ENCODE results near the gene DSG2.

Gene DSG2

DNA sequence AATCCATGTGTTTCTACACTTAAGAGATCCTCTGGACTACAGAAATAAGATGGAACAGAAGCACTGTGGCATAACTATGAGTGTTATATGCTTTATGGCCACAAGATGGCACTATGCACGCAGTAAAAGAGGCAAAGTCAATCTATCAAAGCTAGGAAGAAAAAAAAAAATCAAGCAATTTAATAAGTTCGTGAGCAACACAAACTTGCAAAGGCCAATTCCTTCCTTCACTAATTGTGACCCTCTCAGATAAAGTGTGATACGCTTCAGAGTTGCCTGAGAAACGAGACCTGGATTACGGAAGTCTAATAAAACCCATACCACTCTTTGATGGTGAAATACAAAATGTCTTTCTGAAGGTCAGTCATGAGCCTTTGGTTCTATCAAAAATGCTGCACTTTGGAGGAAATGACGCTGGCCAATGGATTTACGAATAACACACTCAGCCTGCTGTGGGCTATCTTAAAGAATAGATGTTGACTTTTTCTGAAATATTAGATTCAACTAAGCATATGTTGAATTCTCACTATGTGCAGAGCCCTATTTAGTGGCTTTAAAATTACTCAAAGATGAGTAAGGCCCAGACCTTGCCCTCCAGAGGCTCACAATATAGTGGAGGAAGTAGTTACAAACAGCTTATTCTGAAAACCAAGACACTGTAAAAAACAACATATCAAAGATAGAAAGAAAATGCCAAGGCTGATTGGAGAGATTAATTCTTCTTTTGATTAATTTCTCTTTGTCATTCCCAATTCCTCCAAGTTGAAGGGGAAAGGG is 58.2 kb downstream of the DSG2 start:
- peak; percentile 54 for DNase-seq (ENCODE audit: low spot score)

- no peak for DNase-seq (ENCODE audit: low spot score)
Observed at GRCh38 chr18:31557446-31557845, 59.5 kb downstream of the DSG2 start.

DNA sequence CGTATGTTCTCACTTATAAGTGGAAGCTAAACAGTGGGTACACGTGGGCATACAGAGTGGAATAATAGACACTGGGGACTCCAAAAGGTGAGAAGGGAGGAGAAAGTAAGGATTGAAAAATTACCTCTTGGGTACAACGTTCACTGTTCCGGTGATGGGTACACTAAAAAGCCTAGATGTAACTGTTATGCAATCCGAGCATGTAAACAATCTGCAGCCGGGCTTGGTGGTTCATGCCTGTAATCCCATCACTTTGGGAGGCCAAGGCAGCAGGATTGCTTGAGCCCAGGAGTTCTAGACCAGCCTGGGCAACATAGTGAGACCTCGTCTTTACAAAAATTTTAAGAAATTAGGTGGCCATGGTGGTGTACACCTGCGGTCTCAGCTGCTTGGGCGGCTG is 60.6 kb downstream of the DSG2 start:
- DNase-seq (ENCODE audit: low spot score): no peak

DNA sequence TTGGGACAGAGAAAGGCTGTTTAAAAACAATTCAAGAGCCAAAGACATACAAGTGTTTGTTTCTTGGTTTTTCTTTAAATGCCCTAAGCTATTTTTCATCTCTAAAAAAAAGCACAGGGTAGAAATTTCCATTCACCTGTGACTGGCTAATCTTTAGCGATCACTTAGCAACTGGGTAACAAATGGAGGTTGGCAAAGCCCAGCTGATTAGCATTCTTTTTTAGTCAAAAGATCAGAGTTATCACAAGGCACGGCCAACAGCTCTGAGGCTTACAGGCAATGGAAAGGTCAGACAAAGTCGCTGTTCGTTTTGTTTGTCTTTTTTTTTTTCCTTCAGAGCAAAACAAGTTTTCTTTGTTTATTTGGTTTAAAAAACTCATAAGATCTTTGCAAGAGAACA is 64.7 kb downstream of the DSG2 start:
- no peak for DNase-seq (ENCODE audit: low spot score)

DNA sequence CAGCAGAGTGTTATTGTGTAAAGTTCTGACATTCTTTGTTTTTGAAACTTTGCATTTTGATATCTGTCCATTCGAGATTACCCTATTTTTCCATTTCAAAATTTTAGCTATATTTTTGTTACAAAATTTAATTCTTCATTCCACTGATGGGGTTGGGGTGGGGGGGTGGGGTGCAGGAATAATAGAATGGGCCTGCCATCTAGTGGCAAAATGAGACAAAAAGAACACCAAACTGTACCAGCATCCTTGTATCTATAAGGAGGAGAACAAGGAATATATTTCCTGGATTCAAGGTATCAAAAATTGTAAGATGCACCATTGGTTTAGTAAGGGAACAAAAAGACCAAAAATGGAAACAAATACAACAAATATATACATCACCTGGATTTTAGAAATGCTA is 65.8 kb downstream of the DSG2 start:
- DNase-seq (ENCODE audit: low spot score): no peak

DNA sequence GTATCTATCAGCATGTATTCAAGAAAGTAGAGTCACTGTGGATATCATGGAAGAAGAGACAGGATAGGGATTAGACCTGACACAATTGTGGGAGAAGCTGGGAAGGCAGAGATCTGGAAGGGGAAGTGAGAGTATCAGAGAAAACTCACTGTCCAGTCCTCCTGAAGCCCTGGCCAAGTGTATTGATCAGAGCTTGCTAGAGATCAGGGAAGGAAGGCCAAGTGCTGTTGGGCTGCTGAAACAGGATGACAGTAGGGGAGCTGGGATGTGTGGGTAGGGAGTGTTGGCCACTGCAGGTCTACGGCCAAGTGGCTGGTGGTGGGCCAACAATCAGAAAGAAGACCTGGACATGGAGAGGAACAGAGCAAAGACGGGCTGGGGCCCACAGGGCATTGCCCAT is 67.4 kb downstream of the DSG2 start:
- no peak for DNase-seq (ENCODE audit: low spot score)

GRCh38 chr18:31565782-31566512 is 68.0 kb downstream of the DSG2 start:
- DNase-seq (ENCODE audit: low spot score): no peak

- no peak for DNase-seq (ENCODE audit: low spot score)
Observed at GRCh38 chr18:31566576-31567306, 68.8 kb downstream of the DSG2 start.

DNA sequence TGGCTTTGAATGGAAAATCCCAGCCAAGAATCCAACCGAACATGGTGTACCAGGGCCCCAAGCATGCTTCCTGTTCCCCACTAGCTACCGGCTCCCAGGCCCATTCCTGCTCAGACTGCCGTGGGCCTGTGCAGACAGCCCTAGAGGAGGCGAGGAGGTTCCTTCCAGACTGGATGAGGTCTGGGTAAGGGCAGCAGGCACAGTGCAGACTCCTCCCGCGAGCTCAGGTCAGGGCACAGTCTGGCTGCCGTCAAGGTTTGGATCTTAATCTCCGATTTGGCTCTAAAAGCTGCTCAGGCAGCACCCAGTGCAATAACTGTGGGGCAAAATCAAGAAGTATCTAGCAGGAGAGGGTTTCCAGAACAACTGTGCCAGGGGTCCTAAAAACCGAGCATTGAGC is 74.4 kb downstream of the DSG2 start:
- DNase-seq (ENCODE audit: low spot score): no peak

- no peak for DNase-seq (ENCODE audit: low spot score)
Observed at GRCh38 chr18:31573051-31573450, 75.1 kb downstream of the DSG2 start.

DNA sequence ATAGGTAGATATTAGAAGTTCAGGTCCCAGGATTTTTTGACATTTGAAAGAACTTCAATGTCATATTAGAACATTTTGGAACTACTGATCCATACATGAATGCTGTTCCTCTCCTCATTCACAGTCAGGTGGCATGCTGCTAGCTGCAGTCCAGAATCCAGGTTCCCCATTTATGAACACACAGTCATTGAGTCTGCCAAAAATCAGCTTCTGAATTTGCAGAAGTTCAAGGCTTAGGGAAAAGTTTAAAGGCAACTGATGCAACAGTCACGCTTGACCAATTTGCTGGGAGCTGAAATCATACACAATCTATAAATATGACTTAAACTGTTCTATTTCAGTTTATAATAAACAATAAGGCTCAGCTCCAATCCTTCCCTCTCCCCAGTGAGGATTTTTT is 76.4 kb downstream of the DSG2 start:
- DNase-seq (ENCODE audit: low spot score): no peak

DNA sequence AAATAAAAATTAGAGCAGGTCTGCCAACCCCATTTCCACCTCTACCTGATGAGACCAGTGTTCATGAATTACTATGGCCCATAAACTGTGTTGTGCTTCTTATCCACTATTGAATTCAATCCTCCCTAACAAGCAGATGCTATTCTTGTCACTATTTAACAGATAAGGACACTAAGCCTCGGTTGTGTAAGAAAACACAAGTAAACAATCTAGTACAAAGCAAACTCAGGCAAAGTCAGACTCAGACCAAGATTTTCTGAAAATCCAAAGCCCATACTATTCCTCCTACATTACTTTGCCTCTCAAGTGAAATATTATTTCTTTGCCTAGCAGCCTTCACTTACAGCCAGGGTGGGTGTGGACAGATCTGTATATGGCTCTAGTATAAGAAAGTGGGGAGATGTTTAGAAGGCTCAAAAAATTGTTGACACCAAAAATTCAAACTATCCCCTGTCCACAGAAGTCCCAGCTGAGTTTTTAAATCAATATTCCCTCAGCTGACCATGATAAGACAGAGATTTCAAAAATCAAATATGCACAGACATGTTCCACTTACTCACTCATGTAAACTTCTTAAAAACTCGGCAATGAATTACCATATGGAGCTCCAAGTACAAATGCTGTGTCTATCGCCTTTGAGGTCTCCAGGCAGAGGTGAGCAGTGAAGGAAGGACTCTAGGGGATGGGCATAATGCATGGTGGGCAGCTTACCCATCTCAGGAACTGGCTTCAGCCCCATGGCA is 77.7 kb downstream of the DSG2 start:
- no peak for DNase-seq (ENCODE audit: low spot score)

GRCh38 chr18:31576670-31577069 is 78.7 kb downstream of the DSG2 start:
- no peak for DNase-seq (ENCODE audit: low spot score)

GRCh38 chr18:31577195-31577594 is 79.2 kb downstream of the DSG2 start:
- DNase-seq (ENCODE audit: low spot score): no peak

DNA sequence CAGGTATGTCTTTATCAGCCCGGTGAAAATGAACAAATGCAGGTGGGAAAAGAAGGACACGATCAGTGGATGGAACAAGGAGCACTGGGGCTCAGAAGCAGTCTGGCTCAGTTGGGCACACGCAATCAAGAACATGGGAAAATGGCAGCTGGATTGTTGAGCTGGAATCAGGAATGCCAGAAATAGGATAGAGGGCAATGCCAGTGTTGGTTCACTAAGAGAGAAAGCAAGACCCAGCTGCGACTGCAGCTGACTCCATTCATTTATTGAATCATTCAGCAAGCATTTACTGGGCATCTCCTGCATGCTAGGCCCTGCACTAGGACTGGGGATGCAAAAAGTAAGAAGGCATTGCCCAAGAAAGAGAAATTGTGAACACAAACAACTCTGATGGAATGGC is 80.1 kb downstream of the DSG2 start:
- no peak for DNase-seq (ENCODE audit: low spot score)

DNA sequence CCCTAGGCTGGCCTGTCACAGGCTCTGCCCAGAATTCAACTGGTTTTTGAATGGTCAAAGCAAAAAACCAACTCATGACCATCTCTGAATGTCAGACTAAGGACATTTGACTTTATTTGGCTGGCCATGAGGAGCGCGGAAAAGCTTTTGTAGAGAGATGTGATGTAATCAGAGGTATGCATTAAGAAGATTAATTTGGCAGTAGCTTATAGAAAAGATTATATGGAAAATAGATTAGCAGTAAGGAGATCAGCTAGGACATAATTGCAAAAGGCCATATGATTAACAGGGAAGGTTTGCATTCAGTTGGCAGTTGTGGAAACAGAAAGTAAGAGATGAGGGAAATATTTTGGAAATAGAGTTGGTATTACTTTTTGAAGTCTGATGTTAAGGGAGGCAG is 81.4 kb downstream of the DSG2 start:
- no peak for DNase-seq (ENCODE audit: low spot score)

DNA sequence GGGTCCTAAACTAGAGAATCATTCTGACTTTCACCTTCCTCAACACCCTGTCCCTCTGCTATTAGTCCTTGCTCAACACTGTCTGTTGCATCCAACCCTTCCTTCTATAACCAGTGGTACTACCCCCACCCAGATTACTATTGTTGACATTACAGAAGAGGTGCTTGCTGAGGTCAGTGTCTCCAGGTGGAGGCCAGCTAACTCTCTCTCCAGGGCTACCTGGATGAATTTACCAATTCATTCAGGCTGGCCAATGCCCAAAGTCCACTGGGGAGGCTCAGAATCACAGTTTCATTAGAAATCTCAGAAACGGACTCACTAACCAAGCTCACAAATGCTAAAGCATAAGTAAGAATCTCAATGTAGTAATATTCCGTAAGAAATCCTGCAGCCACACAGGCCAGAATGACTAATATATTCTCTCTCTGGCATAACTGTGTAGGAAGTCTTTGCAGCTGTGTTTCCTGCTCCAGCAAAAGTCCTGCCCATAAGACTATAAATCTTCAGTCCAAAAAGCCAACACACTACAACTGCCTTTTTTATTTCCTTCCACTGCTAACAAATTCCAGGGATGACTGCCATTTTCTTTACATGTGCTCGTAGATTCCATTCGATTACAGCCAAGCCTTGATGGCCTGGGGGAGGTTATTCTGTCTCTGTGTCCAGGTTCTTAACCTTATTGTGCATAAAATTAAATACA is 83.7 kb downstream of the DSG2 start:
- no peak for DNase-seq (ENCODE audit: low spot score)

DNA sequence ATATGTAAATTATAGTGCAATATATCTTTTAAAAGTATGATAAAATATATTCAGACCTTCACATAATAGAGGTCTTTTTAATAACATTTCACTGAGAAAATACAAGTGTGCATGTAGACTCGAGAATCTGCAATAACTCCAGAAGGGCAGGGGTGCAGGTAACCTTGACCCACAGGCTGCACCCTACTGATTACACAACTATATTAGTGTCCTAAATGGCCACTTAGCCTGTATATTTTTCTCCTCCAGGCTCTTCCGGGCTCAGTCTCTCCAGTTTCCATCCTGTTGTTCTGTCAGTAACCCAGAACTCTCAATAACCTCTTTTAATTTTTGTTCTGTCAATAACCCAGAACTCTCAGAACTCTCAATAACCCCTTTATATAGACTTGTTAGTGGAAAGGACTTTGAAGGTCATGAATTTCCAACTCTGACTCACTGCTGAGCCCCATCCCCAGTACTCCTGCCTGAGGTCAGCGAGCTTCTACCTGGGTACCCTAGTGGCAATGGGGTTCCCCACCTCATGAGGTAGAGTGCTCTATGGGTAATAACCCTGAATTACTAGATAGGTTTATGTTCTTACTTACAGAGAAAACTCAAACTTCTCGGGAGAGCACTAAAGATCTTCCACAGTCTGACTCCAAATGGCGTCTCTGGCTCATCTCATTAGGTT is 85.3 kb downstream of the DSG2 start:
- no peak for DNase-seq (ENCODE audit: low spot score)

GRCh38 chr18:31585991-31586390 is 88.0 kb downstream of the DSG2 start:
- DNase-seq (ENCODE audit: low spot score): no peak

- no peak for DNase-seq (ENCODE audit: low spot score)
Observed at GRCh38 chr18:31586616-31587015, 88.6 kb downstream of the DSG2 start.

- DNase-seq (ENCODE audit: low spot score): no peak
Observed at GRCh38 chr18:31587529-31587928, 89.6 kb downstream of the DSG2 start.

Data from CD4-positive, alpha-beta T cell treated with Interleukin-15 for 4 hours (primary cell).